ENCODE measurements around the gene CCND1.

The CCND1 gene

GRCh38 chr11:69630017-69630416 lies 10.9 kb upstream of the CCND1 start:
- Histone ChIP-seq H3K79me2 (ENCODE audit: insufficient read depth, low read depth) (no peaks in the 10 kb centered on the region), H3K4me1 (ENCODE audit: low read depth, poor library complexity, severe bottlenecking) (no peaks in the 10 kb centered on the region), H3K27me3 (ENCODE audit: insufficient read depth, low read depth) (peaks cover 45% of the 10 kb centered on the region; the same call in 1 of the 2 replicates), H3K9ac (no peak overlapping the region), H3K36me3 (ENCODE audit: insufficient read depth) (no peaks in the 10 kb centered on the region), H3K27ac (no peak overlapping the region), H4K20me1 (ENCODE audit: insufficient read depth) (no peaks in the 10 kb centered on the region), H2AFZ (ENCODE audit: low read depth) (no peak overlapping the region), H3K4me3 (IDR thresholded peaks at IDR 0.05; ENCODE audit: insufficient read depth, low read depth, low read length) (no peak overlapping the region), H3K4me2 (no peak overlapping the region)
- no peak for TF ChIP-seq CTCF (conservative IDR thresholded peaks at IDR 0.05; ENCODE audit: low read depth, low read length)

- Histone ChIP-seq H3K36me3 (ENCODE audit: insufficient read depth) (no peaks in the 10 kb centered on the region), H3K4me1 (ENCODE audit: low read depth, poor library complexity, severe bottlenecking) (no peaks in the 10 kb centered on the region), H3K27me3 (ENCODE audit: insufficient read depth, low read depth) (peaks cover 44% of the 10 kb centered on the region; the same call in 1 of the 2 replicates), H3K4me3 (IDR thresholded peaks at IDR 0.05; ENCODE audit: insufficient read depth, low read depth, low read length) (no peak overlapping the region), H3K4me2 (no peak overlapping the region), H3K27ac (no peak overlapping the region), H2AFZ (ENCODE audit: low read depth) (no peak overlapping the region), H3K9ac (no peak overlapping the region), H4K20me1 (ENCODE audit: insufficient read depth) (no peaks in the 10 kb centered on the region), H3K79me2 (ENCODE audit: insufficient read depth, low read depth) (no peaks in the 10 kb centered on the region)
- TF ChIP-seq CTCF (conservative IDR thresholded peaks at IDR 0.05; ENCODE audit: low read depth, low read length): no peak
These were observed 10.5 kb upstream of the CCND1 start for GRCh38 chr11:69630424-69630823.

GRCh38 chr11:69632900-69633299 lies 8.1 kb upstream of the CCND1 start:
- no peak for TF ChIP-seq CTCF (conservative IDR thresholded peaks at IDR 0.05; ENCODE audit: low read depth, low read length)
- Histone ChIP-seq H3K36me3 (ENCODE audit: insufficient read depth) (no peaks in the 10 kb centered on the region), H3K4me1 (ENCODE audit: low read depth, poor library complexity, severe bottlenecking) (no peaks in the 10 kb centered on the region), H3K4me2 (no peak overlapping the region), H3K79me2 (ENCODE audit: insufficient read depth, low read depth) (no peaks in the 10 kb centered on the region), H3K9ac (no peak overlapping the region), H3K27me3 (ENCODE audit: insufficient read depth, low read depth) (peaks cover 40% of the 10 kb centered on the region; the same call in 1 of the 2 replicates), H4K20me1 (ENCODE audit: insufficient read depth) (no peaks in the 10 kb centered on the region), H3K4me3 (IDR thresholded peaks at IDR 0.05; ENCODE audit: insufficient read depth, low read depth, low read length) (no peak overlapping the region), H2AFZ (ENCODE audit: low read depth) (no peak overlapping the region), H3K27ac (no peak overlapping the region)

GRCh38 chr11:69634069-69634468 lies 6.9 kb upstream of the CCND1 start:
- no peaks in the 10 kb centered on the region for H3K79me2 ChIP-seq (ENCODE audit: insufficient read depth, low read depth)
- TF ChIP-seq CTCF (conservative IDR thresholded peaks at IDR 0.05; ENCODE audit: low read depth, low read length): no peak
- H3K9ac ChIP-seq: no peak overlapping the region
- H2AFZ ChIP-seq (ENCODE audit: low read depth): no peak overlapping the region
- H3K27ac ChIP-seq: no peak overlapping the region
- H3K4me1 ChIP-seq (ENCODE audit: low read depth, poor library complexity, severe bottlenecking): no peaks in the 10 kb centered on the region
- peaks cover 46% of the 10 kb centered on the region for H3K27me3 ChIP-seq (ENCODE audit: insufficient read depth, low read depth)
- H3K4me3 ChIP-seq (IDR thresholded peaks at IDR 0.05; ENCODE audit: insufficient read depth, low read depth, low read length): no peak overlapping the region
- H4K20me1 ChIP-seq (ENCODE audit: insufficient read depth): no peaks in the 10 kb centered on the region
- no peaks in the 10 kb centered on the region for H3K36me3 ChIP-seq (ENCODE audit: insufficient read depth)
- H3K4me2 ChIP-seq: no peak overlapping the region

Measured in KMS-11 (cell line).